GM19395 (cell line): ENCODE results near the gene MYO19.
"Not testable (repeated sequence)": the region's sequence is repeated elsewhere in the genome, so short reads cannot be mapped to it uniquely, and the experiment has no call there.

ENCODE experiments used
- ATAC-seq: cut with Tn5 transposase; IDR thresholded peaks from one replicate; pipeline ENCODE4 v1.9.1; 2021; ENCODE audit warnings: mild to moderate bottlenecking, moderate library complexity; ENCODE audit not compliant: unreplicated experiment

The MYO19 gene

GRCh38 chr17:36533935-36534839 is 481 bp downstream of the MYO19 start:
- ATAC-seq, result peak; percentile 24

GRCh38 chr17:36532435-36532975 is 2.2 kb downstream of the MYO19 start:
- ATAC-seq, result no peak

- no peak for ATAC-seq
Measured at GRCh38 chr17:36529121-36529520, 5.5 kb downstream of the MYO19 start.

GRCh38 chr17:36527621-36528250 is 6.9 kb downstream of the MYO19 start:
- ATAC-seq, result no peak

GRCh38 chr17:36525888-36526287 is 8.8 kb downstream of the MYO19 start:
- no peak for ATAC-seq

- no peak for ATAC-seq
Measured at GRCh38 chr17:36525113-36525512, 9.6 kb downstream of the MYO19 start.

- no peak for ATAC-seq
Measured at GRCh38 chr17:36524428-36524876, 10.2 kb downstream of the MYO19 start.

GRCh38 chr17:36523113-36523512 is 11.6 kb downstream of the MYO19 start:
- no peak for ATAC-seq

- no peak for ATAC-seq
Measured at GRCh38 chr17:36515837-36516236, 18.8 kb downstream of the MYO19 start.

- ATAC-seq, result no peak
Measured at GRCh38 chr17:36514856-36515255, 19.8 kb downstream of the MYO19 start.

- ATAC-seq, result no peak
Measured at GRCh38 chr17:36512641-36513040, 22.0 kb downstream of the MYO19 start.

- ATAC-seq, result no peak
Measured at GRCh38 chr17:36511216-36511615, 23.5 kb downstream of the MYO19 start.

- ATAC-seq, result no peak
Measured at GRCh38 chr17:36510636-36511035, 24.0 kb downstream of the MYO19 start.

- ATAC-seq, result no peak
Measured at GRCh38 chr17:36509272-36509985, 25.2 kb downstream of the MYO19 start.

- ATAC-seq, result not testable (repeated sequence)
Measured at GRCh38 chr17:36508439-36508838, 26.2 kb downstream of the MYO19 start.

GRCh38 chr17:36507266-36507665 is 27.4 kb downstream of the MYO19 start:
- ATAC-seq, result no peak

- no peak for ATAC-seq
Measured at GRCh38 chr17:36506831-36507230, 27.8 kb downstream of the MYO19 start.

- ATAC-seq, result no peak
Measured at GRCh38 chr17:36506249-36506826, 28.3 kb downstream of the MYO19 start.

- ATAC-seq, result no peak
Measured at GRCh38 chr17:36505171-36505570, 29.5 kb downstream of the MYO19 start.

- no peak for ATAC-seq
Measured at GRCh38 chr17:36504156-36504545, 30.5 kb downstream of the MYO19 start.
